H9 (cell line): ENCODE results near the gene ANXA8L1. TPM values are rescaled to one million over a fixed set of nuclear protein-coding genes. Genes with fewer than 3 reads are reported as not detected.

Experiments used
- DNase-seq: peaks from one replicate; pipeline ENCODE4 v3.0.0-alpha.2; 2017
- H2AFZ ChIP-seq: one replicate; pipeline ENCODE4 v1.6.1; 2013; ENCODE audit warnings: mild to moderate bottlenecking, low read length, control low read depth, moderate library complexity
- H2AK5ac ChIP-seq: 2 replicates; pipeline ENCODE4 v1.6.1; 2013; ENCODE audit warnings: low read length, control low read depth, mixed read lengths; ENCODE audit not compliant: insufficient read length
- H2BK120ac ChIP-seq: one replicate; pipeline ENCODE4 v1.6.1; 2013; ENCODE audit warnings: low read depth, mild to moderate bottlenecking, low read length, control low read depth, inconsistent platforms; ENCODE audit not compliant: poor library complexity, severe bottlenecking
- H2BK12ac ChIP-seq: 2 replicates; pipeline ENCODE4 v1.6.1; 2013; ENCODE audit warnings: low read length, control low read depth, mixed read lengths, low read depth; ENCODE audit not compliant: insufficient read length
- H2BK15ac ChIP-seq: 2 replicates; pipeline ENCODE4 v1.6.1; 2013; ENCODE audit warnings: low read depth, low read length, control low read depth
- H2BK20ac ChIP-seq: one replicate; pipeline ENCODE4 v1.6.1; 2013; ENCODE audit warnings: low read depth, mild to moderate bottlenecking, low read length, control low read depth, inconsistent platforms; ENCODE audit not compliant: poor library complexity, severe bottlenecking
- H2BK5ac ChIP-seq: 2 replicates; pipeline ENCODE4 v1.6.1; 2013; ENCODE audit warnings: low read length, control low read depth, mixed read lengths; ENCODE audit not compliant: insufficient read length
- H3K14ac ChIP-seq: 2 replicates; pipeline ENCODE4 v1.6.1; 2013; ENCODE audit warnings: low read length, control low read depth; ENCODE audit not compliant: insufficient read depth
- H3K18ac ChIP-seq: 2 replicates; pipeline ENCODE4 v1.6.1; 2013; ENCODE audit warnings: low read depth, mild to moderate bottlenecking, mixed read lengths, low read length, control low read depth; ENCODE audit not compliant: insufficient read length
- H3K23ac ChIP-seq: 2 replicates; pipeline ENCODE4 v1.6.1; 2013; ENCODE audit warnings: low read length, control low read depth, mixed read lengths, low read depth; ENCODE audit not compliant: insufficient read length
- H3K23me2 ChIP-seq: 2 replicates; pipeline ENCODE4 v1.6.1; 2013; ENCODE audit warnings: low read depth, mild to moderate bottlenecking, mixed read lengths, low read length, control low read depth; ENCODE audit not compliant: insufficient read length, poor library complexity, severe bottlenecking
- H3K27ac ChIP-seq: 2 replicates; pipeline ENCODE4 v1.5.1; 2013; ENCODE audit warnings: low read length, control low read depth, mixed read lengths, low read depth; ENCODE audit not compliant: insufficient read length
- H3K27me3 ChIP-seq: 2 replicates; pipeline ENCODE4 v1.6.1; 2013; ENCODE audit warnings: low read length, control low read depth, inconsistent platforms; ENCODE audit not compliant: insufficient read depth
- H3K4ac ChIP-seq: 2 replicates; pipeline ENCODE4 v1.6.1; 2013; ENCODE audit warnings: low read depth, mild to moderate bottlenecking, control low read depth, inconsistent platforms, low read length, moderate library complexity
- H3K4me1 ChIP-seq: 2 replicates; pipeline ENCODE4 v1.6.1; 2013; ENCODE audit warnings: low read length, control low read depth, inconsistent platforms; ENCODE audit not compliant: insufficient read depth
- H3K4me2 ChIP-seq: 2 replicates; pipeline ENCODE4 v1.6.1; 2013; ENCODE audit warnings: low read length, control low read depth, mixed read lengths; ENCODE audit not compliant: insufficient read length, insufficient read depth
- H3K56ac ChIP-seq: 2 replicates; pipeline ENCODE4 v1.6.1; 2013; ENCODE audit warnings: low read depth, mild to moderate bottlenecking, mixed read lengths, low read length, control low read depth; ENCODE audit not compliant: insufficient read length
- H3K79me1 ChIP-seq: 2 replicates; pipeline ENCODE4 v1.6.1; 2013; ENCODE audit warnings: low read depth, mild to moderate bottlenecking, moderate library complexity, low read length, control low read depth, inconsistent platforms; ENCODE audit not compliant: insufficient read depth, poor library complexity, severe bottlenecking
- H3K79me2 ChIP-seq: 2 replicates; pipeline ENCODE4 v1.6.1; 2013; ENCODE audit warnings: low read length, control low read depth, inconsistent platforms; ENCODE audit not compliant: insufficient read depth
- H3K9ac ChIP-seq: 2 replicates; pipeline ENCODE4 v1.6.1; 2013; ENCODE audit warnings: low read length, control low read depth, mixed read lengths; ENCODE audit not compliant: insufficient read length; ENCODE audit errors: extremely low read depth
- H3K9me3 ChIP-seq: one replicate; pipeline ENCODE4 v1.6.1; 2013; ENCODE audit warnings: low read depth, low read length, inconsistent platforms; ENCODE audit not compliant: control insufficient read depth
- H3T11ph ChIP-seq: one replicate; pipeline ENCODE4 v1.6.1; 2013; ENCODE audit warnings: mild to moderate bottlenecking, low read length, control low read depth, inconsistent platforms
- H4K20me1 ChIP-seq: one replicate; pipeline ENCODE4 v1.6.1; 2013; ENCODE audit not compliant: control insufficient read depth, insufficient read length, insufficient read depth
- H4K5ac ChIP-seq: 2 replicates; pipeline ENCODE4 v1.6.1; 2013; ENCODE audit warnings: low read depth, mild to moderate bottlenecking, mixed read lengths, low read length, control low read depth; ENCODE audit not compliant: insufficient read length
- H4K8ac ChIP-seq: replicated peaks from 2 replicates; pipeline ENCODE4 v1.6.1; 2013; ENCODE audit warnings: low read length, control low read depth, mixed read lengths, low read depth; ENCODE audit not compliant: insufficient read length
- H4K91ac ChIP-seq: 2 replicates; pipeline ENCODE4 v1.6.1; 2013; ENCODE audit warnings: low read depth, mild to moderate bottlenecking, moderate library complexity, mixed read lengths, low read length, control low read depth; ENCODE audit not compliant: insufficient read length
- H3K27ac Mint-ChIP-seq, 3 experiments: 2 replicates in 2 of 3; 3 replicates in 1 of 3; pipeline ENCODE4 v1.8.0; 2020 to 2021; ENCODE audit warnings: mixed read lengths in 3 of 3, mild to moderate bottlenecking in 1 of 3, moderate library complexity in 1 of 3
- H3K27me3 Mint-ChIP-seq: 2 replicates; pipeline ENCODE4 v1.8.0; 2021; ENCODE audit warnings: low read depth, mild to moderate bottlenecking, moderate library complexity, mixed read lengths
- H3K36me3 Mint-ChIP-seq, 3 experiments: 2 replicates in 2 of 3; 3 replicates in 1 of 3; pipeline ENCODE4 v1.8.0; 2020 to 2021; ENCODE audit warnings: low read depth in 3 of 3, mixed read lengths in 3 of 3; ENCODE audit not compliant: insufficient read depth in 1 of 3
- H3K4me1 Mint-ChIP-seq, 2 experiments: 2 replicates each; pipeline ENCODE4 v1.8.0; 2020; ENCODE audit warnings: mixed read lengths in 2 of 2
- H3K4me3 Mint-ChIP-seq, 2 experiments: 2 replicates in 1 of 2; 3 replicates in 1 of 2; pipeline ENCODE4 v1.8.0; 2020 to 2021; ENCODE audit warnings: mild to moderate bottlenecking in 2 of 2, mixed read lengths in 2 of 2, moderate library complexity in 1 of 2
- H3K9me3 Mint-ChIP-seq, 2 experiments: 2 replicates in 1 of 2; 3 replicates in 1 of 2; pipeline ENCODE4 v1.8.0; 2020; ENCODE audit warnings: mild to moderate bottlenecking in 2 of 2, mixed read lengths in 2 of 2, moderate library complexity in 1 of 2
- WGBS: extraction: QIAGEN DNeasy Blood & Tissue Kit; methylation state at CpG from one replicate; pipeline ENCODE4 v1.1.7; 2013; ENCODE audit warnings: missing lambda C conversion rate, low lambda C conversion rate, mixed read lengths; ENCODE audit not compliant: insufficient read length; ENCODE audit errors: extremely low coverage; 5-methylcytosine and 5-hydroxymethylcytosine counted together
- total RNA-seq: library from RNA; stranded (reverse); gene quantifications from 2 replicates; pipeline ENCODE4 v1.2.1, GENCODE V29; 2021
- TF ChIP-seq, protein P1 (sequence below): fragments of 200-600 bp; sonication (generic); conservative IDR thresholded peaks from 3 replicates; pipeline ENCODE4 v1.8.0; 2021; ENCODE audit warnings: antibody characterized with exemption, mild to moderate bottlenecking

The ANXA8L1 gene
- total RNA-seq, 1 experiment from 2014 or later: not detected

DNA sequence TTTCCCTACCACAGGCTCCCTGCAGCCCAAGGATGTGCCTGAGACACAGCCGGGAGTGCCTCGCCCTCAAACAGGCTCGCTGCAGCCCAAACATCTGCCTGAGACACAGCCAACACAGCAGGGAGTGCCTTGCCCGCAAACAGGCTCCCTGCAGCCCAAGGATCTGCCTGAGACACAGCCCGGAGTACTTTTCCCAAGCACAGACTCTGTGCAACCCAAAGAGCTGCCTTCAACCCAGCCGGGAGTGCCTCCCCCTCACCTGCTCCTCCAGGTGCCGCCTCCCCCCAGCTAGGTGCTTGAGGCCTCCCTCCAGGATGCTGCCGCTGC is 45.9 kb upstream of the ANXA8L1 start:
- H4K91ac ChIP-seq: no peak overlapping the region
- no peak overlapping the region for H2BK20ac ChIP-seq
- H3T11ph ChIP-seq: no peak overlapping the region
- WGBS: no CpG with 5 or more reads among the region's 8 CpGs
- no peak overlapping the region for H3K18ac ChIP-seq
- no peaks in the 10 kb centered on the region for H3K27me3 ChIP-seq
- peaks cover 13% of the 10 kb centered on the region in 2 experiments for H3K4me1 Mint-ChIP-seq
- no peaks in the 10 kb centered on the region; the same call in 1 of the 2 replicates for H3K4me1 ChIP-seq
- H3K23ac ChIP-seq: no peak overlapping the region
- no peak overlapping the region for H2BK15ac ChIP-seq
- H3K27ac Mint-ChIP-seq: no peak overlapping the region
- no peaks in the 10 kb centered on the region; the same call in 1 of the 2 replicates for H3K27me3 Mint-ChIP-seq
- no peak overlapping the region for H4K8ac ChIP-seq
- H2AK5ac ChIP-seq: no peak overlapping the region
- H3K4ac ChIP-seq: no peak overlapping the region
- H3K79me2 ChIP-seq: no peaks in the 10 kb centered on the region
- TF ChIP-seq, protein P1, sequence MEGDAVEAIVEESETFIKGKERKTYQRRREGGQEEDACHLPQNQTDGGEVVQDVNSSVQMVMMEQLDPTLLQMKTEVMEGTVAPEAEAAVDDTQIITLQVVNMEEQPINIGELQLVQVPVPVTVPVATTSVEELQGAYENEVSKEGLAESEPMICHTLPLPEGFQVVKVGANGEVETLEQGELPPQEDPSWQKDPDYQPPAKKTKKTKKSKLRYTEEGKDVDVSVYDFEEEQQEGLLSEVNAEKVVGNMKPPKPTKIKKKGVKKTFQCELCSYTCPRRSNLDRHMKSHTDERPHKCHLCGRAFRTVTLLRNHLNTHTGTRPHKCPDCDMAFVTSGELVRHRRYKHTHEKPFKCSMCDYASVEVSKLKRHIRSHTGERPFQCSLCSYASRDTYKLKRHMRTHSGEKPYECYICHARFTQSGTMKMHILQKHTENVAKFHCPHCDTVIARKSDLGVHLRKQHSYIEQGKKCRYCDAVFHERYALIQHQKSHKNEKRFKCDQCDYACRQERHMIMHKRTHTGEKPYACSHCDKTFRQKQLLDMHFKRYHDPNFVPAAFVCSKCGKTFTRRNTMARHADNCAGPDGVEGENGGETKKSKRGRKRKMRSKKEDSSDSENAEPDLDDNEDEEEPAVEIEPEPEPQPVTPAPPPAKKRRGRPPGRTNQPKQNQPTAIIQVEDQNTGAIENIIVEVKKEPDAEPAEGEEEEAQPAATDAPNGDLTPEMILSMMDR: no peak
- H3K9ac ChIP-seq: no peak overlapping the region
- no peak overlapping the region for H4K5ac ChIP-seq
- H3K23me2 ChIP-seq: no peaks in the 10 kb centered on the region
- H2BK120ac ChIP-seq: no peak overlapping the region
- no peaks in the 10 kb centered on the region for H3K36me3 Mint-ChIP-seq
- no peak overlapping the region for H3K56ac ChIP-seq
- H3K9me3 Mint-ChIP-seq: no peaks in the 10 kb centered on the region; a peak in 1 of 5 replicates
- no peak overlapping the region for H3K4me3 Mint-ChIP-seq
- DNase-seq: peak; percentile 43
- H4K20me1 ChIP-seq: no peaks in the 10 kb centered on the region
- H2BK5ac ChIP-seq: no peak overlapping the region
- no peaks in the 10 kb centered on the region for H3K79me1 ChIP-seq
- no peak overlapping the region; the same call in 1 of the 2 replicates for H3K14ac ChIP-seq
- H2BK12ac ChIP-seq: no peak overlapping the region
- no peak overlapping the region for H3K4me2 ChIP-seq
- H2AFZ ChIP-seq: no peak overlapping the region
- no peak overlapping the region for H3K27ac ChIP-seq
- H3K9me3 ChIP-seq: no peaks in the 10 kb centered on the region
